ENCODE measurements around the gene DBET. TPM values are rescaled to one million over a fixed set of nuclear protein-coding genes. Genes with fewer than 3 reads are reported as not detected.
"Not testable (repeated sequence)": the region's sequence is repeated elsewhere in the genome, so short reads cannot be mapped to it uniquely, and the experiment has no call there.

Gene DBET
- polyA plus RNA-seq, 1 donor = not detected

GRCh38 chr4:190064805-190065204, 503 bp downstream of the DBET start:
- not testable (repeated sequence) for DNase-seq; H3K4me3 ChIP-seq (ENCODE audit: low read length); H3K27ac ChIP-seq (ENCODE audit: low read length); H3K4me1 ChIP-seq (ENCODE audit: control insufficient read depth, insufficient read depth, low read length); H3K27me3 ChIP-seq (ENCODE audit: control insufficient read depth, insufficient read depth, low read length); H3K36me3 ChIP-seq (ENCODE audit: control insufficient read depth, insufficient read depth, low read length); H3K9me3 ChIP-seq (ENCODE audit: control insufficient read depth, low read depth, low read length)
- no CpG with 5 or more reads among the region's 3 CpGs for WGBS (ENCODE audit: insufficient coverage, low lambda C conversion rate)

- WGBS (ENCODE audit: insufficient coverage, low lambda C conversion rate) = 81% methylated on average over 8 of the region's 45 CpGs
- H3K9me3 ChIP-seq (ENCODE audit: control insufficient read depth, low read depth, low read length); H3K4me3 ChIP-seq (ENCODE audit: low read length); H3K27ac ChIP-seq (ENCODE audit: low read length); H3K27me3 ChIP-seq (ENCODE audit: control insufficient read depth, insufficient read depth, low read length); H3K36me3 ChIP-seq (ENCODE audit: control insufficient read depth, insufficient read depth, low read length); H3K4me1 ChIP-seq (ENCODE audit: control insufficient read depth, insufficient read depth, low read length): not testable (repeated sequence)
- peak; percentile 0 to 1 for DNase-seq
Measured at GRCh38 chr4:190068351-190068750, 4.0 kb downstream of the DBET start.

GRCh38 chr4:190093052-190093451, 28.8 kb downstream of the DBET start:
- H3K27me3 ChIP-seq (ENCODE audit: control insufficient read depth, insufficient read depth, low read length); H3K27ac ChIP-seq (ENCODE audit: low read length); H3K4me1 ChIP-seq (ENCODE audit: control insufficient read depth, insufficient read depth, low read length); H3K9me3 ChIP-seq (ENCODE audit: control insufficient read depth, low read depth, low read length); H3K4me3 ChIP-seq (ENCODE audit: low read length); DNase-seq; H3K36me3 ChIP-seq (ENCODE audit: control insufficient read depth, insufficient read depth, low read length): not testable (repeated sequence)
- WGBS (ENCODE audit: insufficient coverage, low lambda C conversion rate) = no CpG with 5 or more reads among the region's 27 CpGs

GRCh38 chr4:190094031-190094430, 29.7 kb downstream of the DBET start:
- not testable (repeated sequence) for H3K4me3 ChIP-seq (ENCODE audit: low read length); DNase-seq; H3K4me1 ChIP-seq (ENCODE audit: control insufficient read depth, insufficient read depth, low read length); H3K36me3 ChIP-seq (ENCODE audit: control insufficient read depth, insufficient read depth, low read length); H3K9me3 ChIP-seq (ENCODE audit: control insufficient read depth, low read depth, low read length); H3K27me3 ChIP-seq (ENCODE audit: control insufficient read depth, insufficient read depth, low read length); H3K27ac ChIP-seq (ENCODE audit: low read length)
- WGBS (ENCODE audit: insufficient coverage, low lambda C conversion rate) = no CpG with 5 or more reads among the region's 1 CpG

- not testable (repeated sequence) for H3K27me3 ChIP-seq (ENCODE audit: control insufficient read depth, insufficient read depth, low read length); H3K36me3 ChIP-seq (ENCODE audit: control insufficient read depth, insufficient read depth, low read length)
Measured at GRCh38 chr4:190095335-190095734, 31.0 kb downstream of the DBET start.

GRCh38 chr4:190099605-190100004, 35.3 kb downstream of the DBET start:
- H3K36me3 ChIP-seq (ENCODE audit: control insufficient read depth, insufficient read depth, low read length); H3K4me3 ChIP-seq (ENCODE audit: low read length); DNase-seq; H3K9me3 ChIP-seq (ENCODE audit: control insufficient read depth, low read depth, low read length); H3K4me1 ChIP-seq (ENCODE audit: control insufficient read depth, insufficient read depth, low read length); H3K27ac ChIP-seq (ENCODE audit: low read length); H3K27me3 ChIP-seq (ENCODE audit: control insufficient read depth, insufficient read depth, low read length): not testable (repeated sequence)
- no CpG with 5 or more reads among the region's 2 CpGs for WGBS (ENCODE audit: insufficient coverage, low lambda C conversion rate)

More at GRCh38 chr4:190095335-190095734, 31.0 kb downstream of the DBET start:
- H3K4me3 ChIP-seq (ENCODE audit: low read length); H3K9me3 ChIP-seq (ENCODE audit: control insufficient read depth, low read depth, low read length); H3K4me1 ChIP-seq (ENCODE audit: control insufficient read depth, insufficient read depth, low read length); DNase-seq; H3K27ac ChIP-seq (ENCODE audit: low read length): not testable (repeated sequence)
- WGBS (ENCODE audit: insufficient coverage, low lambda C conversion rate) = no CpG with 5 or more reads among the region's 6 CpGs

GRCh38 chr4:190101525-190101924, 37.2 kb downstream of the DBET start:
- not testable (repeated sequence) for H3K36me3 ChIP-seq (ENCODE audit: control insufficient read depth, insufficient read depth, low read length); H3K27me3 ChIP-seq (ENCODE audit: control insufficient read depth, insufficient read depth, low read length); DNase-seq; H3K4me1 ChIP-seq (ENCODE audit: control insufficient read depth, insufficient read depth, low read length); H3K27ac ChIP-seq (ENCODE audit: low read length); H3K4me3 ChIP-seq (ENCODE audit: low read length); H3K9me3 ChIP-seq (ENCODE audit: control insufficient read depth, low read depth, low read length)
- no CpG with 5 or more reads among the region's 1 CpG for WGBS (ENCODE audit: insufficient coverage, low lambda C conversion rate)

GRCh38 chr4:190106191-190106590, 41.9 kb downstream of the DBET start:
- 54% methylated on average over 3 of the region's 3 CpGs for WGBS (ENCODE audit: insufficient coverage, low lambda C conversion rate)
- DNase-seq = not testable (repeated sequence)

GRCh38 chr4:190106611-190107480, 42.5 kb downstream of the DBET start:
- H3K4me1 ChIP-seq (ENCODE audit: control insufficient read depth, insufficient read depth, low read length); H3K36me3 ChIP-seq (ENCODE audit: control insufficient read depth, insufficient read depth, low read length); H3K27ac ChIP-seq (ENCODE audit: low read length); H3K27me3 ChIP-seq (ENCODE audit: control insufficient read depth, insufficient read depth, low read length); H3K4me3 ChIP-seq (ENCODE audit: low read length); H3K9me3 ChIP-seq (ENCODE audit: control insufficient read depth, low read depth, low read length): not testable (repeated sequence)
- peak in 1 of 2 donors; percentile 6 for DNase-seq
- WGBS (ENCODE audit: insufficient coverage, low lambda C conversion rate) = 56% methylated on average over 1 of the region's 7 CpGs

More at GRCh38 chr4:190106191-190106590, 41.9 kb downstream of the DBET start:
- not testable (repeated sequence) for H3K9me3 ChIP-seq (ENCODE audit: control insufficient read depth, low read depth, low read length); H3K27me3 ChIP-seq (ENCODE audit: control insufficient read depth, insufficient read depth, low read length); H3K4me1 ChIP-seq (ENCODE audit: control insufficient read depth, insufficient read depth, low read length); H3K36me3 ChIP-seq (ENCODE audit: control insufficient read depth, insufficient read depth, low read length); H3K4me3 ChIP-seq (ENCODE audit: low read length); H3K27ac ChIP-seq (ENCODE audit: low read length)

GRCh38 chr4:190107766-190108485, 43.6 kb downstream of the DBET start:
- not testable (repeated sequence) for H3K27me3 ChIP-seq (ENCODE audit: control insufficient read depth, insufficient read depth, low read length); H3K27ac ChIP-seq (ENCODE audit: low read length); H3K9me3 ChIP-seq (ENCODE audit: control insufficient read depth, low read depth, low read length); H3K4me3 ChIP-seq (ENCODE audit: low read length); H3K36me3 ChIP-seq (ENCODE audit: control insufficient read depth, insufficient read depth, low read length); H3K4me1 ChIP-seq (ENCODE audit: control insufficient read depth, insufficient read depth, low read length)
- 32% methylated on average over 2 of the region's 2 CpGs for WGBS (ENCODE audit: insufficient coverage, low lambda C conversion rate)
- DNase-seq = peak in 1 of 2 donors; percentile 14

All from large intestine (tissue), 3 donors.